KOPT-K1 (cell line): ENCODE results near the gene MISP.

Source experiments
- H3K27ac ChIP-seq: fragments of 200-600 bp; sonication (generic); 2 replicates; pipeline ENCODE4 v1.5.1; 2016; ENCODE audit warnings: antibody characterized with exemption, mild to moderate bottlenecking, low read depth, low read length; ENCODE audit not compliant: poor library complexity, severe bottlenecking
- H3K36me3 ChIP-seq: fragments of 200-600 bp; sonication (generic); 2 replicates; pipeline ENCODE4 v1.5.1; 2017; ENCODE audit warnings: antibody characterized with exemption, mild to moderate bottlenecking, low read length, moderate library complexity; ENCODE audit not compliant: insufficient read depth
- H3K9me3 ChIP-seq: fragments of 200-600 bp; sonication (generic); 2 replicates; pipeline ENCODE4 v1.5.1; 2017; ENCODE audit warnings: antibody characterized with exemption, low read length, mild to moderate bottlenecking; ENCODE audit not compliant: insufficient read depth, poor library complexity, severe bottlenecking

The MISP gene

DNA sequence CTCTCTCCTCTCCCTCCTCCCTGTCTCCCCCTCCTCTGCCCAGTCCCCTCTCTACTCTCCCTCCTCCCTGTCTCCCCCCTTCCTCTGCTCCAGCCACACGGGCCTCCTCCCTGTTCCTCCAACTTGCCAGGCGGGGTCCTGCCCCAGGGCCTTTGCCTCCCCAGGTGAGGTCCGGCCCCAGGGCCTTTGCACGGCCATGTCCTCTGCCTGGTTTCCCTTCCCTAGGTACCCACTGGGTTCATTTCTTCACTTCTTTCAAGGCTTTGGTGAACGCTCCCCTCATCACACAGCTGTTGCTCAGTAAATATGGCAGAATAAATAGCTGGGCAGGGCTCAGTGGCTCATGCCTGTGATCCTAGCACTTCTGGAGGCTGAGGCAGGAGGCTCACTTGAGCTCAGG lies 21.2 kb downstream of the MISP start:
- H3K27ac ChIP-seq: no peak overlapping the region
- no peaks in the 10 kb centered on the region for H3K36me3 ChIP-seq
- H3K9me3 ChIP-seq: no peaks in the 10 kb centered on the region

DNA sequence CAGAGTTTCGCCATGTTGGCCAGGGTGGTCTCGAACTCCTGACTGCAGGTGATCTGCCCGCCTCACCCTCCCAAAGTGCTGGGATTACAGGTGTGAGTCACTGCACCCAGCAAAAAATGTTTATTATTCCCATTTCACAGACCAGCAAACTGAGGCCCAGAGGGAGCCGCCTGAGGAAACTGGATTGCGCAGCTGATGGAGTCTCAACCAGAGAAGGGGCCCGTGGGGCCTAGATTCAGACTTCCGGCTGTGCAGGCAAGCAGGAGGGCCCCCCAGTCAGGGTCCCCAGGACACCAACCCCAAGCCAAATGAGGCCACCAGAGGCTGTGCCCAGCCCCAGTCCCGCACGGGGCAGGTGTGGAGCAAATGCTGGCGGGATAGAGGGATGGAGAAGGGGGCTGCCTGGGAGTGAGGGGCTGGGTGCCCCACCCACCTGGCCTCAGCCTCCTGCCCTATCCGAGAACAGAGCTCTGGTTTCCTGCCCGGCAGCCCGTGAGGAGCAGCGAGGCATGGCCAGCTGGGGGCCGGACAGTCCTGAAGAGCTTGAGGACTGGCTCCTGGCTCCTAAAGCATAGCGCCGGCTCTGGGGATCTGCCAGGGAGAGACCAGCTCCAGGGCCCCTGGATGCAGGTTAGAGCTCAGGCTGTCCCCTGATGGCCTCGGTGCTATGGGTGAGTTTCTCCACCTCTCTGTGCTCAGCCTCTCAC lies 22.0 kb downstream of the MISP start:
- Histone ChIP-seq H3K9me3 (no peaks in the 10 kb centered on the region), H3K36me3 (no peaks in the 10 kb centered on the region), H3K27ac (no peak overlapping the region)

DNA sequence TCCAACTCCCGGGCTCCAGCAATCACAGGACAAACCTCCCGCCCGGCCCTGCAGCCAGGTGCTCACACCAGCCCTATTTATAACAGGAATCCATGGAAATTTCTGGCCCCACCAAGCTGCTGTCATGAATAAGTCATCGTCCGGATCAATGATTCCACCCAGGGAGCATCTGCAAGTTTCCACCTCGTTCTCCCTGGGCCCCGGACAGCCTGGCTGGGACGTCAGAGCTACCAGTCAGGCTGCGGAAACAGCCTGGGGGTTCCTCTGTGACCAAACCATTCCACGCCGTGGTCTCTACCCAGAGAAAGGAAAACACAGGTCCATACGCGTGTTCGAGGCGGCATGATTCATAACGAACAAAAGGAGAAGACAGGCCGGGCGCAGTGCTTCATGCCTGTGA lies 25.6 kb downstream of the MISP start:
- H3K36me3 ChIP-seq: no peaks in the 10 kb centered on the region
- no peaks in the 10 kb centered on the region for H3K9me3 ChIP-seq
- H3K27ac ChIP-seq: no peak overlapping the region

DNA sequence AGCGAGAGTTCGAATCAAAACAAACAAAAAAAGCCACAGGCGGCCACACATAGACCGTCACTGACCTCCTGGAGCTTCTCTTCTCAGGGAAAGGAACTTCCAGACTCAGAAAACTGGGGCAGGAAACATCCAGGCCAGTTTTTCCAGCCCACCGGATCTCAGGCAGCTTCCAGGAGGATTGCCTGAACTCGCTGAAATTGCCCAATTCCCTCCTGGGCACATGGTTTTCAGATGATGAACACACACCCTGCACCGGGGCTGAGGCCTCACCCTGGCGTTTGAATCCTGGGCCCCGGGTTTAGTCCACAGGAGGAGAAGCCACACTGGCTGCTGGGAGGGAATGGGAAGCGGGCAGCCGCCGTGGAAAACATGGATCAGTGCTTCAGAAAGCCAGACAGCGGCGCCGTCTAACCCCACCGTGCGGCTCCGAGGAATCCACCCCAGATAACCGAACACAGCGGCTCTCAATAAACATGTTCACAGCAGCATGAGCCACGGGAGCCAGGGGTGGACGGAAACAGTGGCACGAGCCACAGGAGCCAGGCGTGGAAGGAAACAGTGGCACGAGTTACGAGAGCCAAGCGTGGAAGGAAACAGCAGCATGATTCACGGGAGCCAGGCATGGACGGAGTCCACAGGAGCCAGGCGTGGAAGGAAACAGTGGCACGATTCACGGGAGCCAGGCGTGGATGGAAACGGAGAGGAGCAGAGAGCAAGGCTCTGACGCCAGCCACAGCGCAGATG lies 28.2 kb downstream of the MISP start:
- H3K36me3 ChIP-seq: no peaks in the 10 kb centered on the region
- no peaks in the 10 kb centered on the region for H3K9me3 ChIP-seq
- no peak overlapping the region for H3K27ac ChIP-seq

DNA sequence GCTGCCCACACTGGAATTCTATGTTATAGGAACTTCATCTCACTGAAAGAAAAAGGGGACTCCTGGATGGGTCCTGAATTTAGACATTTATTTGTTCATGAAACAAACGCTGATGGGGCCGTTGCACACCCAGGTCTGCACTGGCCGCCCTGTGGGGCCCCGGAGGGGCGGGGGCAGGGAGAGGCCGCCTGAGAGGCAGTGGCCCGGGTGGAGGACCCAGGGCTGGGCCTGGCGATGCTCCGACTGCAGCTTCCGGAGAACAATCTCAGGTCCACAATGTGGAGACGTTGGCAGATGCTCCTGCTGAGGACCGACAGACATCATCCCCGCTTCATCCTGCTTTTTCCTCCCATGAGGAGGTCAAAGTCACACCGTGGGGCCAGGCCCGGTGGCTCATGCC lies 30.0 kb downstream of the MISP start:
- Histone ChIP-seq H3K27ac (no peak overlapping the region), H3K9me3 (no peaks in the 10 kb centered on the region), H3K36me3 (no peaks in the 10 kb centered on the region)

DNA sequence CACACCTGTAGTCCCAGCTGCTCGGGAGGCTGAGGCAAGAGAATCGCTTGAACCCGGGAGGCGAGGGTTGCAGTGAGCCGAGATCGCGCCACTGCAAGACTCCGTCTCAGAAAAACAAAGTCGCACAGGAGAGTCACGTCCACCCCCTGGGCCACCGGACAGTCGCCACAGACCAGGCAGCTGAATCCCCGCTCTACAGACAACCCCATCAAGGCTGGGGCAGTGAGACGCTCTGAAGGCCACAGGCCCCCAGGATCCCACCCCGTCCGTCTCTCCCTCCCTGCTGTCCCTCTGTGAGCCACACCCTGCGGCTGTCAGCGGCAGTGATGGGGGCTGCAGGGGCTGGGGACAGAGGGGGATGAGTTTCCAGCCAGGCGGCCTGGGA lies 30.9 kb downstream of the MISP start:
- no peaks in the 10 kb centered on the region for H3K36me3 ChIP-seq
- H3K27ac ChIP-seq: no peak overlapping the region
- H3K9me3 ChIP-seq: no peaks in the 10 kb centered on the region

DNA sequence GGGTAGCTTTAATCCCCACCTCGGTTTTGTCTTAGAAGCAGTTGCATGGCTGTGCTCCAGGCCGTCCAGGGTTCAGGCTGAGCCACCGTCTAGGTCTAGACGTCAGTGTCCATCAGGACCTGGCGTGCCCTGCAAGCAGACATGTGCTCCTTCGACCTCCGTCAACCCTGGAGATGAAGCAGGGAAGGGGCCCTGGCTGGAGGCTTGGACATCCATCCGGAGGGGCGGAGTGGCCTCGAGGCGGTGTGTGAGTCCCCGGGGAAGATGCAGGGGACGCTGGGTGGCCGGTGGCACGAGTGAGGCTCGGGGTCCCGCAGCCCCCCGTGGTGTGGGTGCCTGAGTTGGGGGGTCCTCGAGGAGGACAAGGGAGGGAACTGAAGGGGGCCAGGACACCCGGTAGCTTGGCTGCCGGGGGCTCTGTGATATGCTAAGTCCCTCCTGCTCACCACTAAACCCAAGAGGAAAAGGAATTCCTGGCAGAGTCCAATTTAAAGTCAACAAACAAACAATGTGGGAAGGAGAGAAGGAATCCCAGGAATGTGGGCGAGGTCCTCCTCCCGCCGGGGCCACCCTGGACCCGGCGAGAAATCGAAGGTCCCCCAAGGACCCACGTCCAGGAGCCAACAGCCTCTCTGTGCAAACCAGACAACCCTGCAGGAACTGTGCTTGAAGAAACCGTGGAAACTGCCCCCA lies 31.4 kb downstream of the MISP start:
- no peaks in the 10 kb centered on the region for H3K9me3 ChIP-seq
- H3K36me3 ChIP-seq: no peaks in the 10 kb centered on the region
- H3K27ac ChIP-seq: no peak overlapping the region

DNA sequence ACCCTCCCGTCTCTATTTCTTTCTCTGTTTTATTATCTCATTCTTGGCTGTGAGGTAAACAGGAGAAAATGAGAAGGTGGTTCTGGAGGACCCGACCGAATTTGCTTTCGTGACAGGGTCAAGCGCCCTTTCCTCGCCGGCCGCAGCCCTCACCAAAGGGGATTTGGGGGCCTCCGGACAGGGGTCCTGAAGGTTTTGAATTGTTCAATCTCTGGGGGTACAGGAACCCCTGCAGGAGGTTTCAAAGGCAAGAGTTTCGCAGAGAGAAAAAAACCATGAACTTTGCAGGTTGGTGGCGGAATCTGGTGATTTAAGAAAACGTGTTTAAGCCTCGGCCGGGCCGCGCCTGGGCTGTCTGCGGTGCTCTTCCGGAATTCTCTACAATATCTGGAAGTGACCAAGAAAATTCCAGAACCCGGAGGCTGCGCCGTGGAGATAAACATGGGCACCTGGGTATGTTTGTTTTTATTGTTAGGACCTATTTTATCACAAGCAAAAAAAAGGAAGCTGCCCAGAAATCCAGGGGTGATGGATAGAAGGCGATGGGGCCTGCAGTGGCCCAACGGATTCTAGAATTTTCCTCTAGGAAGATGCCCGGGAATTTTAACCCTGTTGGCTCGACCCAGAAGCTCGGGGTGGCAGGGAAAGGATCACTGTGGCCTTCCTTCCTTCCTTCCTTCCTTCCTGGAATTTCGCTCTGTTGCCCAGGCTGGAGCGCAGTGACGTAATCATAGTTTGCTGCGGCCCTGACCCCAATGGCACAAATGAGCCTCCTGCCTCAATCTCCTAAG lies 32.2 kb downstream of the MISP start:
- no peak overlapping the region for H3K27ac ChIP-seq
- no peaks in the 10 kb centered on the region for H3K9me3 ChIP-seq
- no peaks in the 10 kb centered on the region for H3K36me3 ChIP-seq

DNA sequence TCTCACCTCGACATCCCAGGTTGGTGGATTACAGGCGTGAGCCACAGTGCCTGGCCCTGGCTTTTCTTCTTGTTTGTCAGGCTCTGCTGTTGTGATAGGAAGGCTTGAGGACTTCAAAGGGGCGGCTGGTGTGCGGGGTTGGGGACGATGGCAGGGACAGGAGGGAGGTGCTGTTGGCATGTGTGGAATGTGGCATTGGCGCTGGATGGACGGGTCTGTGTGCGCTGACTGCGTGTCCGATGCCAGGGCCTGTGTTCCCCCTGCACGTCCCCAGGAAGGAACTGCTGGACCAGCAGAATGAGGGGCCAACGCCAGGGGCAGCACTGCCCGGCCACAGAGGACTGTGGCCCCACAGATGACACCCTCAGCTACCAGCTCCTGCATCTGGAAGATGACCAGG lies 33.6 kb downstream of the MISP start:
- Histone ChIP-seq H3K36me3 (no peaks in the 10 kb centered on the region), H3K27ac (no peak overlapping the region), H3K9me3 (no peaks in the 10 kb centered on the region)

DNA sequence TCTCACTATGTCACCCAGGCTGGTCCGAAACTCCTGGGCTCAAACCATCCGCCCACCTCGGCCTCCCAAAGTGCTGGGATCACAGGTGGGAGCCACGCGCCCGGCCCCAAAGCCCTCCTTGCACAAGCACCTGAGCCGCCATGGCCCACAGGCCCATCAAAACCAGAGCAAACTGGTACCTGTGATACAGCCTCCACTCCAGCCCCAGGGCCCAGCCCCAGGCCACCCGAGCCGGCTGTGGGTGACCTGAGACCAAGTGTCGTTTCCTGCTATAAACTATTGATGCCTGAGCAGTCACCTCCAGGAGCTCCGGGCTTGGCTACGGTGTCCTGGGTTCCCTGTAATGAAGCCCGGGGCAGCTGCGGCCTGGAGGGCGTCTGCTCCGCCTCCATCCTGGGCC lies 36.6 kb downstream of the MISP start:
- H3K27ac ChIP-seq: no peak overlapping the region
- H3K36me3 ChIP-seq: no peaks in the 10 kb centered on the region

DNA sequence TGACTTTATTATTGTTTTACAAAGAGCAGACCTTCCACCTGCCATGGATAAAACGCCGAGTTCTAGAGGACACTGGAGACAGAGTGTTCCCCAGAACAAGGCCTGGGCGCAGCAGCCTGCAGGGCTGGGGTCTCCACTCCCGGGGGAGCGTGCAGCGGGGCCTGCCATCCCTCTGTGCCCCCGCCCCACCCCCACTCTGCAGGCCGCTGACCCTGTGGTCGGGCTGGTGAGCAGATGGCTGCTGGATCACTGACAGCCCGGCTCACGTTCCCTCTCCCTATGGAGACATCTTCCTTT lies 37.7 kb downstream of the MISP start:
- Histone ChIP-seq H3K9me3 (no peaks in the 10 kb centered on the region), H3K36me3 (no peaks in the 10 kb centered on the region), H3K27ac (no peak overlapping the region)

More for the DNA sequence above, 36.6 kb downstream of the MISP start:
- no peaks in the 10 kb centered on the region for H3K9me3 ChIP-seq

DNA sequence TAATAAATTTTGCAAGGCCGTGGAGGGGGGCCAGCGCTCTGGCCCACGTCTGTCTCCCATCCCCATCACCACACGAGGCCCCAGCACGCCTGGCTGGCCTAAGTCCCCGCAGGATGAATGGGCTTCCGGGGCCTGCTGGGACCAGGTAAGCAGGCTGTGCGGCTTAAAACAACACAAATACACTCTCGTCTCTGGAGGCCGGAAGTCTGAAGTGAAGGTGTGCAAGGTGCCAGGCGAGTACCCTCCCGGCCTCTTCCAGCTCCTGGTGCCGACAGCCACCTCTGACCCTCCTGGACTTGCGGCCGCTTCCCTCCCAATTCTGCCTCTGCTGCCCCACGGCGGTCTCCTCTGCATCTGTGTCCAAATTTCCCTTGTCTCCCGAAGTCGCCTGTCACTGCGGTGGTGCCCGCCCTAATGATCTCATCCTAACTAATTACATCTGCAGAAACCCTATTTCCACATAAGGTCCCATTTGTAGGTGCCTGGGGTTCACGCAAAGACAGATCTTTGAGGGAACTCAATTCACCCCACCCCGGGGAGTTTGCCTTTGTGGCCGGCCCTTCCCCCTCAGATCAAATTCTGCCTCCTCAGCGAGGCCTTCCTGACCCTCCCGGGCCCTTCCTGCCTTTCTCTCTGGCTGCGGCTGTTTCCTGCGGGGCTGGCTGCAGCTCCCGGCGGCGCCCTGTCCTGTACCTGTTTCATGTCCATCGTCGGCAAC lies 38.2 kb downstream of the MISP start:
- Histone ChIP-seq H3K9me3 (no peaks in the 10 kb centered on the region), H3K36me3 (no peaks in the 10 kb centered on the region), H3K27ac (no peak overlapping the region)

DNA sequence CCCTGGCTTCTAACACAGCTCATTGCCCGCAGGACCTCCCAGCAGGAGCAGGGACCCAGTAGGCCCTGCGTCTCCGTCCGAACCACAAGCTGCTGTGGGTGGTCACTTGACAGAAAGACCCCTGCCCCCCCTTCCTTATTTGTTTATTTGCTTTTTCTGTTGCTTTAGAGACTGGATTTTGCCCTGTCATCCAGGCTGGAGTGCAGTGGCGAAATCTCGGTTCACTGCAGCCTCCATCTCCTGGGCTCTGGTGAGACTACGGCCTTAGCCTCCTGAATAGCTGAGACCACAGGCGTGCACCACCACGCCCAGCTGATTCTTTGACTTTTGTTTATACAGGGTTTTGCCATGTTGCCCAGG lies 38.8 kb downstream of the MISP start:
- no peak overlapping the region for H3K27ac ChIP-seq
- H3K36me3 ChIP-seq: no peaks in the 10 kb centered on the region
- H3K9me3 ChIP-seq: no peaks in the 10 kb centered on the region

DNA sequence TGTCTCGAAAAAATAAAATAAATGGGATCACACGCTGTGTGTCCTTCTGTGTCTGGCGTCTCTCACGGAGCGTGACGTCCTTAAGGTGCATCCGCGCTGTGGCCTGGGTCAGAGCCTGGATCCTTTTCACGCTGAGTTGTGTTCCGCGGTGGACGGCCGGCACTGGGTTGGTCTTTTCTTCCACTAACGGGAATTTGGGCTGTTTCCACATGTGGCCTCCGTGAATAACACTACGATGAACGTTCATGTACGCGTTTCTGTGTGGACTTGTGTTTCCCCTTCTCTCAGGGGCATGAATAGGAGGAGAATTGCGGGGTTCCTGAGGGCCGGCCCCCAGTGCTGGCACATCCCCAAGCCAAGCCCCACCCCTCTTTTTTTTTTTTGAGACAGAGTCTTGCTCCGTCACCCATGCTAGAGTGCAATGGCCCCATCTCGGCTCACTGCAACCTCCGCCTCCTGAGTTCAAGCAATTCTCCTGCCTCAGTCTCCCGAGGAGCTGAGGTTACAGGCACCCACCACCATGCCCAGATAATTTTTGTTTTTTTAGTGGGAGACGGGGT lies 40.2 kb downstream of the MISP start:
- no peaks in the 10 kb centered on the region for H3K36me3 ChIP-seq
- no peaks in the 10 kb centered on the region for H3K9me3 ChIP-seq
- H3K27ac ChIP-seq: no peak overlapping the region
